Endothelial cell of umbilical vein (primary cell): ENCODE data around the gene C2orf68. TPM values are rescaled to one million over a fixed set of nuclear protein-coding genes. Genes with fewer than 3 reads are reported as not detected.

Source experiments
- BruUV-seq: library from RNA; stranded (reverse); fragments of 400-500 nt; replicated peaks from 2 replicates; lab custom pipeline; 2021; lab: Mats Ljungman, UMichigan
- CTCF ChIA-PET: fragments of 300-600, 350-600 bp; sonication (Branson Sonifier 250); formaldehyde crosslinking; loops from one replicate; lab custom pipeline; 2021; ENCODE audit warnings: antibody characterized with exemption, inconsistent platforms; lab: Charles Lee
- POLR2A ChIA-PET: fragments of 300-600, 350-600 bp; sonication (Branson Sonifier 250); formaldehyde crosslinking; loops from one replicate; lab custom pipeline; 2021; ENCODE audit warnings: antibody characterized with exemption, inconsistent platforms; lab: Charles Lee
- DNase-seq: peaks from one replicate; pipeline ENCODE4 v3.0.0-alpha.2; 2011; ENCODE audit warnings: low read depth, low spot score
- FAIRE-seq: peaks from 2 replicates; lab custom pipeline; 2011; peaks lifted over from hg19 to GRCh38; lab: Jason Lieb, UNC
- H2AFZ ChIP-seq: 2 replicates; pipeline ENCODE4 v1.6.0; 2012; ENCODE audit warnings: low read depth, low read length, control low read depth, inconsistent platforms
- H3K27ac ChIP-seq: 2 replicates; pipeline ENCODE4 v1.5.1; 2011; ENCODE audit warnings: low read depth, mild to moderate bottlenecking, control low read depth, low read length, moderate library complexity; ENCODE audit not compliant: insufficient read depth
- H3K27me3 ChIP-seq, 2 experiments: 2 replicates each; pipeline versions ENCODE4 v1.6.0 to v1.6.1; 2011; ENCODE audit warnings: low read length in 2 of 2, mixed read lengths in 1 of 2; ENCODE audit not compliant: control insufficient read depth in 2 of 2, insufficient read depth in 2 of 2
- H3K36me3 ChIP-seq, 2 experiments: 2 replicates in 1 of 2; 3 replicates in 1 of 2; pipeline ENCODE4 v1.5.1; 2011; ENCODE audit warnings: low read length in 2 of 2, mild to moderate bottlenecking in 1 of 2, moderate library complexity in 1 of 2; ENCODE audit not compliant: control insufficient read depth in 2 of 2, insufficient read depth in 2 of 2; ENCODE audit errors: extremely low read depth in 1 of 2
- H3K4me1 ChIP-seq: 3 replicates; pipeline ENCODE4 v1.5.1; 2011; ENCODE audit warnings: mild to moderate bottlenecking, low read length; ENCODE audit not compliant: control insufficient read depth, insufficient read depth; ENCODE audit errors: extremely low read depth
- H3K4me2 ChIP-seq: 2 replicates; pipeline ENCODE4 v1.6.1; 2011; ENCODE audit warnings: low read length, control low read depth, mixed read lengths; ENCODE audit not compliant: insufficient read depth
- H3K4me3 ChIP-seq, 3 experiments: fragments of 200-600 bp in 1 of 3; sonication (generic), shearing (Covaris generic) in 1 of 3; replicated peaks in 1 of 3; 2 replicates each; pipeline ENCODE4 v1.5.1; 2011 to 2016; ENCODE audit warnings: control low read depth in 3 of 3, low read length in 3 of 3, mild to moderate bottlenecking in 2 of 3, inconsistent platforms in 1 of 3, low read depth in 1 of 3, moderate library complexity in 1 of 3; ENCODE audit not compliant: insufficient read depth in 1 of 3
- H3K79me2 ChIP-seq: 2 replicates; pipeline ENCODE4 v1.6.0; 2012; ENCODE audit warnings: low read length, inconsistent platforms; ENCODE audit not compliant: control insufficient read depth, insufficient read depth
- H3K9ac ChIP-seq: replicated peaks from 2 replicates; pipeline ENCODE3; 2011; ENCODE audit warnings: low read length, control low read depth; ENCODE audit not compliant: insufficient read depth; ENCODE audit errors: extremely low read depth
- H3K9me1 ChIP-seq: replicated peaks from 3 replicates; pipeline ENCODE4 v1.6.0; 2011; ENCODE audit warnings: mild to moderate bottlenecking, low read length; ENCODE audit not compliant: control insufficient read depth, insufficient read depth; ENCODE audit errors: extremely low read depth
- H3K9me3 ChIP-seq: replicated peaks from 2 replicates; pipeline ENCODE4 v1.5.1; 2012; ENCODE audit warnings: low read length, inconsistent platforms; ENCODE audit not compliant: control insufficient read depth, insufficient read depth
- H4K20me1 ChIP-seq: replicated peaks from 2 replicates; pipeline ENCODE3; 2011; ENCODE audit warnings: mild to moderate bottlenecking, low read length; ENCODE audit not compliant: control insufficient read depth, insufficient read depth; ENCODE audit errors: extremely low read depth
- CTCF ChIP-seq, 2 donors: IDR thresholded peaks; 1 replicate in 1 of 2; 2 replicates in 1 of 2; pipeline ENCODE4 v1.5.1; 2011; ENCODE audit warnings: low read length in 2 of 2, mild to moderate bottlenecking in 2 of 2, moderate library complexity in 2 of 2, control low read depth in 1 of 2, inconsistent platforms in 1 of 2, low read depth in 1 of 2; ENCODE audit not compliant: insufficient read depth in 1 of 2; ENCODE audit errors: extremely low read depth in 1 of 2
- EZH2 ChIP-seq: IDR thresholded peaks from 2 replicates; pipeline ENCODE4 v1.6.1; 2012; ENCODE audit warnings: borderline replicate concordance, low read depth, mild to moderate bottlenecking, moderate library complexity, low read length, inconsistent platforms; ENCODE audit not compliant: severe bottlenecking
- FOS ChIP-seq: IDR thresholded peaks from 2 replicates; pipeline ENCODE4 v1.6.1; 2011; ENCODE audit warnings: mild to moderate bottlenecking, low read length, moderate library complexity, borderline replicate concordance; ENCODE audit not compliant: insufficient read depth
- GATA2 ChIP-seq: IDR thresholded peaks from 2 replicates; pipeline ENCODE4 v1.7.0; 2011; ENCODE audit warnings: low read depth, mild to moderate bottlenecking, moderate library complexity, mixed read lengths, low read length; ENCODE audit not compliant: insufficient read length, insufficient read depth
- MYC ChIP-seq: IDR thresholded peaks from one replicate; pipeline ENCODE4 v1.6.1; 2011; ENCODE audit warnings: mild to moderate bottlenecking, low read depth, low read length
- POLR2A ChIP-seq: IDR thresholded peaks from 2 replicates; pipeline ENCODE4 v1.6.1; 2012; ENCODE audit warnings: low read depth, mild to moderate bottlenecking, control low read depth, low read length
- dilution Hi-C: fragments of 300-500 bp; cut with MboI; formaldehyde crosslinking; loops from one replicate; pipeline ENCODE4 v1.15.0; 2019; ENCODE audit warnings: low sequenced_read_pairs; ENCODE audit not compliant: extremely low pct_ligation_motif_present
- intact Hi-C: fragments of 100-400 bp; cut with micrococcal nuclease; formaldehyde crosslinking; loops from one replicate; pipeline ENCODE4 v1.10.0; 2022
- polyA plus RNA-seq, 4 experiments: library from polyadenylated mRNA; depleted of rRNA in 3 of 4; stranded (reverse) in 3 of 4; unstranded in 1 of 4; fragments of >200 nt; gene quantifications; 2 replicates each; pipeline versions ENCODE4 v1.2.1 to v1.2.3, GENCODE V29; 2011 to 2012; ENCODE audit warnings: missing spikeins in 1 of 4
- total RNA-seq: library from RNA; stranded (reverse); gene quantifications from 2 replicates; pipeline ENCODE4 v1.2.3, GENCODE V29; 2021

The C2orf68 gene
- total and polyA plus RNA-seq, 2 donors (not counting 3 experiments of a cell fraction or from before 2014, with no cell fraction given), result 17.4 to 27.4 TPM

- DNase-seq, result peak; percentile 62
- H3K9me3 ChIP-seq, result no peaks in the 10 kb centered on the region
- no peak overlapping the region for H3K4me3 ChIP-seq
- H3K79me2 ChIP-seq, result no peaks in the 10 kb centered on the region
- BruUV-seq, result no TSS peak
- no peaks in the 10 kb centered on the region for H3K27me3 ChIP-seq
- no peaks in the 10 kb centered on the region for H4K20me1 ChIP-seq
- intact Hi-C loops, result loop anchor here (2.0 to 10.0 kb wide), 3 partner anchors 29 to 475 kb away; no protein-coding TSS in a partner anchor
- FAIRE-seq, result peak; percentile 91
- no peak overlapping the region for H3K9ac ChIP-seq
- no peaks in the 10 kb centered on the region for H3K9me1 ChIP-seq
- POLR2A ChIA-PET, result no interaction called here
- H3K27ac ChIP-seq, result peak overlapping the region; percentile 42
- H3K4me1 ChIP-seq, result peaks cover 16% of the 10 kb centered on the region
- H3K36me3 ChIP-seq, result peaks cover 12 to 29% of the 10 kb centered on the region in 2 experiments
- H3K4me2 ChIP-seq, result peak overlapping the region; percentile 18
- no peak overlapping the region for H2AFZ ChIP-seq
- TF ChIP-seq EZH2 (no peak), FOS (peak; percentile 73), GATA2 (peak; percentile 54), POLR2A (no peak)
- CTCF ChIA-PET, result interaction anchor here (0.6 to 4.2 kb wide), 36 partner anchors 9 to 456 kb away, joined by 3 to 138 read pairs (median 4); partner anchors contain the start of genes GNLY, POLR1A and PTCD3
- dilution Hi-C loops, result no loop called here
Measured at GRCh38 chr2:85649201-85650190, 37.6 kb upstream of the C2orf68 start.

GRCh38 chr2:85648619-85649018, 36.8 kb upstream of the C2orf68 start:
- no peaks in the 10 kb centered on the region for H3K79me2 ChIP-seq
- TF ChIP-seq CTCF (IDR thresholded peaks at IDR 0.05; ENCODE audit: extremely low read depth in 1 of 2, insufficient read depth in 1 of 2, low read depth in 1 of 2, low read length in 2 of 2) (peak; percentile 65 to 72), EZH2 (no peak), MYC (no peak)
- H3K27me3 ChIP-seq, result no peaks in the 10 kb centered on the region
- FAIRE-seq (peak; percentile 89), DNase-seq (peak; percentile 66)
- peak overlapping the region; percentile 42 for H3K27ac ChIP-seq
- ChIA-PET POLR2A (no interaction called here), CTCF (interaction anchor here (0.6 to 4.2 kb wide), 34 partner anchors 10 to 457 kb away, joined by 3 to 138 read pairs (median 5); partner anchors contain the start of genes GNLY, POLR1A and PTCD3)
- no peaks in the 10 kb centered on the region for H4K20me1 ChIP-seq
- no peak overlapping the region for H3K9ac ChIP-seq
- H3K4me3 ChIP-seq, result no peak overlapping the region
- BruUV-seq, result no TSS peak
- no peak overlapping the region for H3K4me2 ChIP-seq
- dilution Hi-C loops (no loop called here), intact Hi-C loops (loop anchor here (1.0 to 10.0 kb wide), 5 partner anchors 30 to 476 kb away; no protein-coding TSS in a partner anchor)
- H3K36me3 ChIP-seq, result peaks cover 12 to 33% of the 10 kb centered on the region in 2 experiments
- no peak overlapping the region for H2AFZ ChIP-seq
- H3K9me3 ChIP-seq, result no peaks in the 10 kb centered on the region
- peaks cover 16% of the 10 kb centered on the region for H3K4me1 ChIP-seq
- H3K9me1 ChIP-seq, result no peaks in the 10 kb centered on the region
